Transverse colon (tissue), 4 donors: Measurements from ENCODE around the gene ACTR1B. TPM values are rescaled to one million over a fixed set of nuclear protein-coding genes. Genes with fewer than 3 reads are reported as not detected.
A peak's percentile ranks its signal among the peaks of the same experiment; 100 is the strongest.

Experiments
- DNase-seq: peaks from one replicate; pipeline ENCODE4 v3.0.0-alpha.2; 2019
- H3K27ac ChIP-seq, 4 donors: fragments of 200-600 bp; sonication (generic); 2 replicates each; pipeline ENCODE4 v1.5.1; 2016 to 2018; ENCODE audit warnings: inconsistent platforms in 4 of 4
- H3K27me3 ChIP-seq: fragments of 200-600 bp; sonication (generic); 2 replicates; pipeline ENCODE4 v1.5.1; 2017; ENCODE audit warnings: inconsistent platforms
- H3K36me3 ChIP-seq, 4 donors: fragments of 200-600 bp; sonication (generic); 2 replicates each; pipeline ENCODE4 v1.5.1; 2017 to 2019; ENCODE audit warnings: inconsistent platforms in 4 of 4
- H3K4me1 ChIP-seq, 4 donors: fragments of 200-600 bp; sonication (generic); 2 replicates each; pipeline ENCODE4 v1.5.1; 2017 to 2020; ENCODE audit warnings: inconsistent platforms in 4 of 4
- H3K4me3 ChIP-seq, 4 donors: fragments of 200-600 bp; sonication (generic); 1 replicate in 1 of 4; 2 replicates in 3 of 4; pipeline versions ENCODE4 v1.5.1 to v1.6.1; 2017 to 2019; ENCODE audit warnings: inconsistent platforms in 4 of 4
- H3K9me3 ChIP-seq, 2 donors: fragments of 200-600 bp; sonication (generic); 2 replicates each; pipeline ENCODE4 v1.5.1; 2017 to 2019; ENCODE audit warnings: inconsistent platforms in 2 of 2
- CTCF ChIP-seq, 5 experiments: fragments of 200-600 bp in 3 of 5; fragments of 450-650 bp in 2 of 5; sonication (generic) in 3 of 5; IDR thresholded peaks; 1 replicate in 2 of 5; 2 replicates in 3 of 5; pipeline ENCODE4 v1.5.1; 2016 to 2017; ENCODE audit warnings: antibody characterized with exemption in 5 of 5, inconsistent platforms in 3 of 5, mild to moderate bottlenecking in 2 of 5, moderate library complexity in 1 of 5
- EP300 ChIP-seq: sonication (generic); formaldehyde crosslinking; IDR thresholded peaks from one replicate; pipeline ENCODE4 v1.6.1; 2017; ENCODE audit warnings: antibody characterized with exemption, low read depth
- POLR2A ChIP-seq: fragments of 450-650 bp; IDR thresholded peaks from one replicate; pipeline ENCODE4 v1.6.1; 2016; ENCODE audit warnings: antibody characterized with exemption, mild to moderate bottlenecking, moderate library complexity
- POLR2AphosphoS5 ChIP-seq, 3 donors: sonication (generic); formaldehyde crosslinking; IDR thresholded peaks; one replicate each; pipeline ENCODE4 v1.6.1; 2016; ENCODE audit warnings: antibody characterized with exemption in 3 of 3
- WGBS, 2 donors: methylation state at CpG; one replicate each; pipeline ENCODE4 v1.1.5; 2018; ENCODE audit warnings: low coverage in 1 of 2; 5-methylcytosine and 5-hydroxymethylcytosine counted together
- in situ Hi-C, 4 donors: fragments of 200-750 bp; cut with MboI; loops; one replicate each; pipeline versions ENCODE4 v1.15.0 to v1.15.1; 2017; ENCODE audit warnings: low sequenced_read_pairs in 3 of 4, low pct_ligation_motif_present in 1 of 4, low pct_unique_long_range_greater_than_20kb in 1 of 4
- intact Hi-C: fragments of 100-400 bp; cut with DNase I; formaldehyde crosslinking; loops from one replicate; pipeline ENCODE4 v1.15.1; 2023; ENCODE audit warnings: low total_unique reads
- total RNA-seq, 4 donors: library from RNA; depleted of rRNA; stranded (reverse); fragments of >200 nt; gene quantifications; one replicate each; pipeline ENCODE4 v1.1.0, GENCODE V29; 2016

ACTR1B gene
- total RNA-seq, 4 donors from 2014 or later, result 66.8 to 157 (median 119) TPM

DNA sequence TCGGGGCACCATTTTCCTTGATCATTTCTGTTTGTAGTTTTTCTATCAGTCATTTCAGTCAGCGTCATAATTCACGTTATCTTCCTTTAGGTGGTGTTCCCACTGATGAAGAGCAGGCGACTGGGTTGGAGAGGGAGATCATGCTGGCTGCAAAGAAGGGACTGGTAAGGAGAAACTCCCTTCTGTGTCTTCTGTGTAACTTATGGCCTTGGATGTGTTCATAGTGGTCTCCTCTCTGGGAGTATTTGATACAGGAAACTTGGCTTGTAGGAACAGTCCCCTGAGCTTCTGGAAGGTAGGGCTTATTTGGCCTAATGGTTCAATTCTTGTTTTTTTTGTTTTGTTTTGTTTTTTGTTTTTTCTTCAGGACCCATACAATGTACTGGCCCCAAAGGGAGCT lies 16.9 kb downstream of the ACTR1B start:
- intact Hi-C loops, result no loop called here

DNA sequence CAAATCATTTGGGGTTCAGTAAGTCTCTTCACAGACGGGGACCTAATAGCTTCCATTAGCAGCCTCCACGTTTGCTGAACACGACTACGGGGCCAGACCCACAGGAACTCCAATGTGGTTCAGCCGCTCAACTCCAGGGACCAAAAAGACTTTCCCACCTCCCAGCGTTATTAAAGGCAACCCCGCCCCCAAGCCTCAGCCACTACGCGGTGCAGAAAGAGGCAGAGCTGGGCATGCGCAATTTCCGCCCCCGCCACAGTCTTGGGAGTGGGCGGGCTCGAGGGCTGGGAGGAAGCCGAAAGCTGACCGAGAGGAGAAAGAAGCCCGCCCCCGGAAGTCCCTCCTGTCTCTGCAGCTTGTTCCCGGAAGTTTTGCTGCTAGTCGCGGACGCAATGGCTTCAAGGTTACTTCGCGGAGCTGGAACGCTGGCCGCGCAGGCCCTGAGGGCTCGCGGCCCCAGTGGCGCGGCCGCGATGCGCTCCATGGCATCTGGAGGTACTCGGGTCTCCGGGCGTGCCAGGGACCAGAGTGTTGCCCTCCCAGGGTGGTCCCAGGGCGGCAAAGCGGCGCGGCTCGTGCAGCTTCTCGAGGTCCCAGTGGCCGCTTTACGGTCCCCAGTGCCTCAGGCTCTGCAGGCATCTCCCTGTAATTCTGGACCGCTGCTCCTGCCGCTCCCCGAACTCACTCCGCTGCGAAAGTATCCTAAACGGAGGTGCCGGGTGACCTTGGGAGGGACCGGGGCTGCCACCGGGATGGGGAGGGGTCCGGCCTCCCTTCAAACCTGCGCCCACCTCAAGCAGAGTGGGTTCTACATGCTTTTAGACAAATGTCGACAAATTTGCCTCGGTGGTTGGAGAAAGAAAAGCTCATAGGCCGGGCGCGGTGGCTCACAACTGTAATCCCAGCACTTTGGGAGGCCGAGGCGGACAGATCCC lies 17.9 kb downstream of the ACTR1B start, which contains the start of gene COX5B:
Gene COX5B, plus strand, starts transcription at position 368 of the 935 bp plus-strand sequence. Its CDS starts 25 bp downstream, at position 393.
- WGBS, 2 donors, result 1% methylated on average over 44 of the region's 63 CpGs; no CpG with 5 or more reads in 1 of the 2 donors
- intact Hi-C loops, result no loop called here
- Histone ChIP-seq H3K4me1 (peaks cover 15 to 46% (median 33%) of the 10 kb centered on the region in 4 donors), H3K4me3 (peak within 1 kb of the TSS; percentile 83 to 99 (median 94)), H3K27ac (peak within 1 kb of the TSS; percentile 87 to 97 (median 93)), H3K27me3 (peaks cover 4% of the 10 kb centered on the region), H3K36me3 (peaks cover 0 to 22% (median 9%) of the 10 kb centered on the region in 4 donors), H3K9me3 (no peaks in the 10 kb centered on the region)
- in situ Hi-C loops, result no loop called here
- peak; percentile 86 to 97 (median 95) for TF ChIP-seq POLR2AphosphoS5 (IDR thresholded peaks at IDR 0.05)
- TF ChIP-seq EP300, result no peak
- peak; percentile 95 for TF ChIP-seq POLR2A
- peak in 1 of 5 experiments; percentile 34 for TF ChIP-seq CTCF (IDR thresholded peaks at IDR 0.05)
- peak; percentile 99 for DNase-seq

More for the DNA sequence above, 16.9 kb downstream of the ACTR1B start:
- Histone ChIP-seq H3K4me3 (peak overlapping the region in 3 of 4 donors; percentile 83 to 98 (median 90)), H3K9me3 (no peaks in the 10 kb centered on the region), H3K27ac (peak overlapping the region; percentile 87 to 97 (median 93)), H3K27me3 (no peaks in the 10 kb centered on the region), H3K36me3 (peaks cover 0 to 22% (median 9%) of the 10 kb centered on the region in 4 donors), H3K4me1 (peaks cover 15 to 46% (median 33%) of the 10 kb centered on the region in 4 donors)
- WGBS, 2 donors, result 75 to 78% methylated on average over 4 of the region's 4 CpGs
- DNase-seq, result no peak
- in situ Hi-C loops, result no loop called here
- TF ChIP-seq POLR2AphosphoS5 (IDR thresholded peaks at IDR 0.05) (no peak), CTCF (IDR thresholded peaks at IDR 0.05) (no peak), POLR2A (no peak), EP300 (no peak)

DNA sequence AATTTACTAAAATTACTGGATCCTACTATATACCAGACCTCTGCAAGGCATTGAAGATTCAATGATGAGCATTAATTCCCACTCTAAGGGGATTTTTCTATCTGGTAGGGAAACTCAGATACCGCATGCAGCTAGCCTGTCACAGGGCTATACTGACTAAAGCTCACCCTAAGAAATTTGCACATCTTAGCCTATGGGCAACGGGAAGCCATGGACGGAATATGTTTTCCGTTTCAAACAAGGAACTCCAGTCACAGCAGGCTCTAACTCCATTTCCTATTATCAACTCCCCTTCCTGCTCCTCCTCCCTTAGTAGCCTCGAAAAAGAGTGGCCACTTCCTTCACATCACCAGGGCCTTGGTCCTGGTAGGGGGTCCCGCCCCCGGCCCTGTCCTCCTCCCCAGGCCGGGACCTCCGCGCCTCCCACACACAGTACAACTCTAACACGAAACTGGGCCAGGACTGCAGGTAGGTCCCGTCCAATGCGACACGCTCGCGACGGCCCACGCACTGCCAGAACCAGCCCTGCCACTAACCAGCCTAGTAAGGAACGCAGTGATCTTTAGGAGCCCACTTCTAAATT lies 18.6 kb downstream of the ACTR1B start:
- Histone ChIP-seq H3K27me3 (peaks cover 4% of the 10 kb centered on the region), H3K27ac (peak overlapping the region; percentile 87 to 97 (median 93)), H3K4me1 (peaks cover 15 to 46% (median 33%) of the 10 kb centered on the region in 4 donors), H3K36me3 (peaks cover 0 to 22% (median 9%) of the 10 kb centered on the region in 4 donors), H3K4me3 (peak overlapping the region; percentile 10 to 98 (median 86)), H3K9me3 (no peaks in the 10 kb centered on the region)
- intact Hi-C loops (no loop called here), in situ Hi-C loops (no loop called here)
- DNase-seq, result no peak
- TF ChIP-seq EP300 (no peak), CTCF (IDR thresholded peaks at IDR 0.05) (no peak), POLR2AphosphoS5 (IDR thresholded peaks at IDR 0.05) (no peak)
- 10 to 43% methylated on average over 3 to 19 of the region's 19 CpGs for WGBS, 2 donors
